ENCODE results near the gene TTC21A. TPM values are rescaled to one million over a fixed set of nuclear protein-coding genes. Genes with fewer than 3 reads are reported as not detected.

TTC21A gene
- total and polyA plus RNA-seq, 2 of the 13 experiments (the other 11 are each of a cell fraction or from before 2014, with no cell fraction given) = 0.31 to 1.5 TPM

GRCh38 chr3:39121621-39122020 is 14.1 kb downstream of the TTC21A start (continued):
- TF ChIP-seq, protein P1, sequence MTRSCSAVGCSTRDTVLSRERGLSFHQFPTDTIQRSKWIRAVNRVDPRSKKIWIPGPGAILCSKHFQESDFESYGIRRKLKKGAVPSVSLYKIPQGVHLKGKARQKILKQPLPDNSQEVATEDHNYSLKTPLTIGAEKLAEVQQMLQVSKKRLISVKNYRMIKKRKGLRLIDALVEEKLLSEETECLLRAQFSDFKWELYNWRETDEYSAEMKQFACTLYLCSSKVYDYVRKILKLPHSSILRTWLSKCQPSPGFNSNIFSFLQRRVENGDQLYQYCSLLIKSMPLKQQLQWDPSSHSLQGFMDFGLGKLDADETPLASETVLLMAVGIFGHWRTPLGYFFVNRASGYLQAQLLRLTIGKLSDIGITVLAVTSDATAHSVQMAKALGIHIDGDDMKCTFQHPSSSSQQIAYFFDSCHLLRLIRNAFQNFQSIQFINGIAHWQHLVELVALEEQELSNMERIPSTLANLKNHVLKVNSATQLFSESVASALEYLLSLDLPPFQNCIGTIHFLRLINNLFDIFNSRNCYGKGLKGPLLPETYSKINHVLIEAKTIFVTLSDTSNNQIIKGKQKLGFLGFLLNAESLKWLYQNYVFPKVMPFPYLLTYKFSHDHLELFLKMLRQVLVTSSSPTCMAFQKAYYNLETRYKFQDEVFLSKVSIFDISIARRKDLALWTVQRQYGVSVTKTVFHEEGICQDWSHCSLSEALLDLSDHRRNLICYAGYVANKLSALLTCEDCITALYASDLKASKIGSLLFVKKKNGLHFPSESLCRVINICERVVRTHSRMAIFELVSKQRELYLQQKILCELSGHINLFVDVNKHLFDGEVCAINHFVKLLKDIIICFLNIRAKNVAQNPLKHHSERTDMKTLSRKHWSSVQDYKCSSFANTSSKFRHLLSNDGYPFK (CRISPR knock-in tag; IDR thresholded peaks at IDR 0.05; ENCODE audit: borderline replicate concordance) = no peak
- TF ChIP-seq MYPOP (CRISPR knock-in tag; IDR thresholded peaks at IDR 0.05) = no peak
- TF ChIP-seq KDM5A (IDR thresholded peaks at IDR 0.05; ENCODE audit: borderline replicate concordance, low read length) = no peak
- no peak for TF ChIP-seq POLR2AphosphoS2 (IDR thresholded peaks at IDR 0.05; ENCODE audit: low read depth, low read length)

DNA sequence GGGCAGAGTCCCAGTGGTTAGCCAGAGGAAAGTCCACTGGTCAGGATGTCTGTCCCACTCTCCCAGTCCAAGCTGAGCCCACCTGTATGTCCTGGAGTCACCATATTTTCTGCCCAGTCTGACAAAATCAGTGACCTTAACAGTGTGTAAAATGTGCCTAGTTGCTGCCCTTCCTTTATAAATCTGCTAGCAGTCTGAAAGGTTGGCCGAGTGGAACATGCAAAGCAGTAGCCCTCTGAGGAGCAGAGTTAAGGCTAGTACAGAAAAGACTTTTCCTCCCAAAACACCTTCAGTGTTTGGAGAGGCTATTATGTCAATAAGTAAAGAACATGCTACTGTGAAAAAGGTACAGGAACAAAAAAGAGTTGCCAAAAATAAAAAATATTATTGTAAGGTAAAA is 15.3 kb downstream of the TTC21A start:
- Histone ChIP-seq H3K27ac (ENCODE audit: extremely low read length, insufficient read depth, low read length) (no peak overlapping the region), H3K9me3 (ENCODE audit: low read length) (no peaks in the 10 kb centered on the region), H2AFZ (ENCODE audit: low read length) (no peak overlapping the region), H3K4me3 (replicated peaks in 1 of 3; ENCODE audit: insufficient read depth in 1 of 3, low read depth in 2 of 3, low read length in 3 of 3) (no peak overlapping the region), H3K79me2 (ENCODE audit: insufficient read depth, low read length) (no peaks in the 10 kb centered on the region), H3K4me1 (ENCODE audit: insufficient read depth, low read length) (peaks cover 13% of the 10 kb centered on the region), H4K20me1 (ENCODE audit: insufficient read depth, low read length) (no peaks in the 10 kb centered on the region), H3K9ac (ENCODE audit: insufficient read depth, low read depth, low read length) (no peak overlapping the region), H3K36me3 (replicated peaks in 1 of 2; ENCODE audit: control insufficient read depth in 1 of 2, insufficient read depth in 2 of 2, low read length in 2 of 2) (no peaks in the 10 kb centered on the region), H3K4me2 (ENCODE audit: low read depth, low read length) (no peak overlapping the region), H3K27me3 (ENCODE audit: control insufficient read depth in 1 of 2, insufficient read depth in 2 of 2, low read length in 2 of 2) (no peaks in the 10 kb centered on the region)
- DNase-seq (ENCODE audit: low spot score) = no peak
- in situ Hi-C loops (cut with HindIII; ENCODE audit: extremely low pct_ligation_motif_present, low pct_unique_long_range_greater_than_20kb) (no loop called here), intact Hi-C loops (cut with micrococcal nuclease; ENCODE audit: unreplicated experiment) (no loop called here)
- ChIA-PET POLR2A (no interaction called here), CTCF (ENCODE audit: low intra/inter-chr PET ratio, low total read pairs) (no interaction called here)
- ATAC-seq = no peak
- 0% methylated on average over 1 of the region's 1 CpG for WGBS (ENCODE audit: low lambda C conversion rate)
- BruUV-seq (replicated peaks) = no TSS peak
- FAIRE-seq = no peak
- TF ChIP-seq ZNF329 (CRISPR knock-in tag; IDR thresholded peaks at IDR 0.05; ENCODE audit: low read depth) (no peak), ZFY (CRISPR knock-in tag; IDR thresholded peaks at IDR 0.05) (no peak), ZNF207 (IDR thresholded peaks at IDR 0.05; ENCODE audit: borderline replicate concordance) (no peak), CBX2 (IDR thresholded peaks at IDR 0.05; ENCODE audit: low read depth, low read length) (no peak), CBX2 (CRISPR knock-in tag; IDR thresholded peaks at IDR 0.05; ENCODE audit: low read depth) (no peak), FOSL2 (CRISPR knock-in tag; IDR thresholded peaks at IDR 0.05) (no peak), GTF2F1 (IDR thresholded peaks at IDR 0.05; ENCODE audit: low read length) (no peak), ZNF574 (CRISPR knock-in tag; IDR thresholded peaks at IDR 0.05) (no peak), ZNF572 (CRISPR knock-in tag; IDR thresholded peaks at IDR 0.05) (no peak)
- TF ChIP-seq, protein P2, sequence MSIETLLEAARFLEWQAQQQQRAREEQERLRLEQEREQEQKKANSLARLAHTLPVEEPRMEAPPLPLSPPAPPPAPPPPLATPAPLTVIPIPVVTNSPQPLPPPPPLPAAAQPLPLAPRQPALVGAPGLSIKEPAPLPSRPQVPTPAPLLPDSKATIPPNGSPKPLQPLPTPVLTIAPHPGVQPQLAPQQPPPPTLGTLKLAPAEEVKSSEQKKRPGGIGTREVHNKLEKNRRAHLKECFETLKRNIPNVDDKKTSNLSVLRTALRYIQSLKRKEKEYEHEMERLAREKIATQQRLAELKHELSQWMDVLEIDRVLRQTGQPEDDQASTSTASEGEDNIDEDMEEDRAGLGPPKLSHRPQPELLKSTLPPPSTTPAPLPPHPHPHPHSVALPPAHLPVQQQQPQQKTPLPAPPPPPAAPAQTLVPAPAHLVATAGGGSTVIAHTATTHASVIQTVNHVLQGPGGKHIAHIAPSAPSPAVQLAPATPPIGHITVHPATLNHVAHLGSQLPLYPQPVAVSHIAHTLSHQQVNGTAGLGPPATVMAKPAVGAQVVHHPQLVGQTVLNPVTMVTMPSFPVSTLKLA (IDR thresholded peaks at IDR 0.05) = no peak

Measured in HepG2 (cell line).